Superior temporal gyrus (tissue), 1 donor: ENCODE data around the gene WNT9B.

ENCODE experiments used
- DNase-seq: peaks from one replicate; pipeline ENCODE4 v3.0.0-alpha.2; 2016; ENCODE audit errors: extremely low spot score

Gene WNT9B

GRCh38 chr17:46881015-46881414, 29.6 kb downstream of the WNT9B start:
- no peak for DNase-seq

GRCh38 chr17:46882666-46883065, 31.3 kb downstream of the WNT9B start:
- DNase-seq = no peak

GRCh38 chr17:46883871-46884520, 32.6 kb downstream of the WNT9B start:
- no peak for DNase-seq

- no peak for DNase-seq
These were observed 33.2 kb downstream of the WNT9B start for GRCh38 chr17:46884552-46884951.

GRCh38 chr17:46885415-46886309, 34.3 kb downstream of the WNT9B start:
- no peak for DNase-seq

- no peak for DNase-seq
These were observed 34.9 kb downstream of the WNT9B start for GRCh38 chr17:46886310-46886663.

GRCh38 chr17:46887717-46888116, 36.3 kb downstream of the WNT9B start:
- DNase-seq = no peak

GRCh38 chr17:46888727-46889126, 37.3 kb downstream of the WNT9B start:
- no peak for DNase-seq

GRCh38 chr17:46889519-46889918, 38.1 kb downstream of the WNT9B start:
- DNase-seq = no peak

GRCh38 chr17:46889992-46890564, 38.7 kb downstream of the WNT9B start:
- DNase-seq = no peak

- no peak for DNase-seq
These were observed 39.3 kb downstream of the WNT9B start for GRCh38 chr17:46890638-46891037.

- DNase-seq = no peak
These were observed 40.9 kb downstream of the WNT9B start for GRCh38 chr17:46892192-46892703.

- no peak for DNase-seq
These were observed 42.6 kb downstream of the WNT9B start for GRCh38 chr17:46894024-46894423.

GRCh38 chr17:46894476-46895151, 43.2 kb downstream of the WNT9B start:
- DNase-seq = no peak

- DNase-seq = no peak
These were observed 43.8 kb downstream of the WNT9B start for GRCh38 chr17:46895171-46895570.

GRCh38 chr17:46896991-46897390, 45.6 kb downstream of the WNT9B start:
- no peak for DNase-seq

GRCh38 chr17:46898364-46898763, 47.0 kb downstream of the WNT9B start:
- no peak for DNase-seq

GRCh38 chr17:46898860-46899259, 47.5 kb downstream of the WNT9B start:
- DNase-seq = no peak

- DNase-seq = no peak
These were observed 49.9 kb downstream of the WNT9B start for GRCh38 chr17:46901291-46901690.

- no peak for DNase-seq
These were observed 52.6 kb downstream of the WNT9B start for GRCh38 chr17:46903762-46904672.
